GM21717 (cell line): ENCODE measurements around the gene AGPAT2.
"Not testable (repeated sequence)": the region's sequence is repeated elsewhere in the genome, so short reads cannot be mapped to it uniquely, and the experiment has no call there.

Experiments
- ATAC-seq: cut with Tn5 transposase; IDR thresholded peaks from one replicate; pipeline ENCODE4 v1.9.1; 2021; ENCODE audit warnings: mild to moderate bottlenecking, moderate library complexity; ENCODE audit not compliant: unreplicated experiment

Gene AGPAT2

DNA sequence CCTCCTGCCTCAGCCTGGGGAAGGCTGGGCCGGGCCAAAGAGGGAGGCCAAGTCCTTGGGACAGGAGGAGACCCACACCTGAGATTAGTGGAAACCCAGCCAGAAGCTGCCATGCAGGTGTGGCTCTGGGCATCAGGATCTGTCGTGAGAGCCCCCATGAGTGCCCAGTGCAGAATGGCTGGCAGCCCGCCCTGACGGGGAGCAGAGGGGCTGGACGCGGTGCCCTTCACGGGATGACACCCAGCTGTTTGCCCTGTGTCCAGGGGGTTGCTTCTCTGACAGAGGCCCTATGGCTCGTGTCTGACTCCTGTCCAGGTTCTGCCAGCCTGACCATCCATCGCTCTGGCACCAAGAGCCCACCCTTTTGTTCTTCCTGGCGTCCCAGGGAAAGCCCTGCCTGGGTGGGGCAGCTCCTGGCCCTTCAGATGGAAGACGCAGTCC lies 33.7 kb upstream of the AGPAT2 start:
- ATAC-seq, result no peak

- no peak for ATAC-seq
Measured at GRCh38 chr9:136720251-136720897, 33.1 kb upstream of the AGPAT2 start.

- no peak for ATAC-seq
Measured at GRCh38 chr9:136719195-136719880, 32.1 kb upstream of the AGPAT2 start.

- ATAC-seq, result no peak
Measured at GRCh38 chr9:136718345-136719194, 31.3 kb upstream of the AGPAT2 start.

DNA sequence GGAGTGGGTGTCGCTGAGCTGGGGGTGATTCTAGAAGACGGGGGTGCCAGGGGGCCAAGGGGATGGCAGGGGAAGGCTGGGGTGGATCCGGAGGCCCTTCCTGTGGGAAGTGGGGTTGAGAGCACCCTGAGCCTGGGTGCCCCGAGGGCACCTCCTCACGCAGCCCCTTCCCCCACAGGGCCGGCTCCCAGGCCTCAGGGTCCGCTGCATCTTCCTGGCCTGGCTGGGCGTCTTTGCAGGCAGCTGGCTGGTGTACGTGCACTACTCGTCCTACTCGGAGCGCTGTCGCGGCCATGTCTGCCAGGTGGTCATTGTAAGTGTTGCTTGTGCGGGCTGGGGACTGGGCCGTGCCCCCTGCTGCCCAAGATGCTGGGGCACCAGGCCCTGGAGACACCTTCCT lies 30.1 kb upstream of the AGPAT2 start:
- ATAC-seq, result no peak

DNA sequence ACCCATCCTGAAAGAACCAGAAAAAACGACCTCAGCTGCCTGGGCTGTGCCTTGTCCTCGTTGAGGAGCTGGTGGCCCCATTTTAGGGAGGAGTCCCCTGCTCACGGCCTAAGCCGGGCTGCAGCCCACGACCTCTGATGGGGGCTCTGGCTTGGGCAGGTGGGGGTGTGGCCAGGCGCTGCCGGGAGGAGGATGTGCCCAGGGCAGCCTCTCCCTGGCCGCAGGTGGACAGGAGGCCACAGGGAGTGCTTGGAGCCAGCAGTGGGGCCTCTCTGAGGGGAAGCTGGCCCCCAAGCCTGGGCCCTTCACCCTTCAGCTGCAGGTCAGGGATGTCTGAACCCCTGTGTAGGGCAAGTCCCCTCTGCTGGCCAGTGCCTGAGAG lies 27.6 kb upstream of the AGPAT2 start:
- ATAC-seq, result no peak

DNA sequence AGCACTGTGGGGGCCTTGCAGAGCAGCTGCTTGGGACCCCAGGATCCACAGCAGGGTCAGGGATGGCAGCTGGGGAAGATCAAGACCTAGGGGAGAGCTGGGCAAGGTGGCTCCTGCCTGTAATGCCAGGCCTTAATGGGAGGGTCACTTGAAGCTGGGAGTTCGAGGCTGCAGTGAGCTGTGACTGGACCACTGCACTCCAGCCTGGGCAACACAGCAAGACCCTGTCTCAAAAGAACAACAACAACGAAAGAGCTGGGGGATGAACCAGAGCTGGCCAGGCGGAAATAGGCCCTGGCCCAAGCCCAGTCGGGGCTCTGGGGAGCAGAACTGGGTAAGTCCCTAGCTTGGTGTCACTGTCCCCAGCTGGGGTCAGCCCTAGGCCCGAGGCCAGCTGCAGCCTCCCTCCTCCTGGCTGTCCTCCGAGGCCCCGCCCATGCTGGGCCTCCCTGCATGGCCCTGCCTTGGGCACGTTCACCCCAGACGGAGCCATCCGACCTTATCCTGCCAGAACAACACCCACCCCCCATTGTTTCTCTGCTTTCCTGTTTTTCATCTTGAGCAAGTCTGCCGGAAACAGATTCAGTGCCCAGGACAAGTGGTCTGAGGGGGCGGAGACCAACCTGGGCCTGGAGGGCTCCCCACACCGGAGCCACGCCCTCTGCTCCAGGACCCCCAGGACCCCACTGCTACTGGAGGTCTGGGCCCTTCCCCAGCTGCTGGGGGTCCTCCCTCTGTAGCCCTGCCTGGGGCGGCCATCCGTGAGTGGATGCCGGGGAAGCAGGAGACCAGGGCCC lies 27.0 kb upstream of the AGPAT2 start:
- no peak for ATAC-seq

- ATAC-seq, result no peak
Measured at GRCh38 chr9:136713550-136713949, 26.3 kb upstream of the AGPAT2 start.

GRCh38 chr9:136712690-136713544 lies 25.7 kb upstream of the AGPAT2 start:
- ATAC-seq, result no peak

DNA sequence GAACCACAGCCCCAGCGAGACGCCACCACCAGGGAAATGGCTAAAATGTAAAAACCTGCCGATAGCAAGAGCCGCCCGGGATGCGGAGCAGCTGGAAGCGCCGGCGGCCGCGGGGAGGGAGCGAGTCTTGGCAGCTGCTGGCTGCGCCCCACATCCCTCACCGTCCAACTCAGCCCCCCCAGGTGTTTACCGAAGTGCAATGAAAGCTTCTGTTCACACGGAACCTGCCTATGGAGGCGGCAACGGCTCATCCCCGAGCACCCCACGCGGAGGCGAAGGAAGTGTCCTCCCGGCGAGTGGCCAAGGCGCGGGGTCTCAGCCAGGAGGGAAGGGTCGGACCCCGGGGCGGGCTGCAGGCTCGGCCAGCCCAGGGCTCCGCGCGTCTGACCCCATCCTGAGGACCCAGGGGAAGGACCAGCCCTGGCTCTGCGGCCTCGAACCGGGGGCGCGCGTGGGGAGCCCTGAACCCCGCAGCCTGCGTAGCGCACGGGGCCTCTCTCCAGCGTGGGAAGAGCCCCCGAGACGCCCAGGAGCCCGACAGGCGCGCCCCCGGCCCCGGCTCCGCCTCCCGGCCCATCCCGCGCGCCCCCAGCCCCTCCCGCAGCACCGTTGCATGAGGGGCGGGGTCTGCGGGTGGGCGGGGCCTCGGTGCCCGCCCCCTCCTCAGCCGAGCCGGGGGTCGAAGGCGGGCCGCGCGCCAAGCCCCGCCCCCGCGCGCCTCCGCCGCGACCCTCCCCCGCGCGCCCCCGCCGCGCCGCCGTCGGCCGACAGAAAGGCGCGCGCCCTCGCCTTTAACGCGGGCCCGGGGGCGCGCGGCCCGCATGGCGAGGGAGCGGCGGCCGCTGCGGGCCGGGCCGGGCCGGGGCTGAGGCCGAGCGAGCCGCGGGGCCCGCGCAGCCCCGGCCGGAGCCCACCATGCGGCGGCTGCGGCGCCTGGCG lies 24.8 kb upstream of the AGPAT2 start, which contains the start of gene DIPK1B:
TSS of gene DIPK1B (plus strand) at position 822 of the 939 bp plus-strand sequence. CDS start at position 916, 94 bp downstream.
- no peak for ATAC-seq

GRCh38 chr9:136711219-136711648 lies 24.0 kb upstream of the AGPAT2 start:
- not testable (repeated sequence) for ATAC-seq

GRCh38 chr9:136710543-136710942 lies 23.3 kb upstream of the AGPAT2 start:
- ATAC-seq, result no peak

DNA sequence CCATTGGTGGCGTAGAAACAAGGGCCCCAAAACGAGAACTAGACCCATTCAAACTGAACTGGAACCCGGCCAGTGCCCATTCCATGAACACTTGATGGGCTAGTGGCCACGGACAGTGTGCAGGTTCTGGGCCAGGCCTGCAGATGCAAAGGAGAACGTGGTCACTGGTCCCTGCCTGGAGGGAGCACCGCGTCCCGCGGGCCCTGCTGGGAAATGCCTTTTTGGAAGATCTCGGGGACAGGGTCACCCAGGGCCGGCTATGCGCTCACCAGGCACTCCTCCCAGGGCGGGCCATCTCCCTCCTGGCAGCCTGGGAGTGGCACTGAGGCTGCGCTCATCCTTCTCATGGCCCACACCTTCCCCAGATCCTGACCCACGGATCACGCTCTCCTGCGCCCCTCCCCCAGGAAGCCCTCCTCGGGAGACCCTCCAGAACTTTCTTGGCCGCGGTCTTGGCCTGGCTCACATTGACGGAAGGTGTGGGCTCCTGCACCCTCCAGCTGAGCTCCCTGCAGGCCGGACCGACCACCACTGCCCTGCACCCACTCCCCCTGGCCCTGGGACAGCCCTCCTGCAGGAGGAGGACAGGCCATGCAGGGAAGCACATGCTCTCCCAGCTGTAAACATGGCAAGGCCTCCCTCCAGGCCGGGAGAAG lies 22.3 kb upstream of the AGPAT2 start:
- no peak for ATAC-seq

DNA sequence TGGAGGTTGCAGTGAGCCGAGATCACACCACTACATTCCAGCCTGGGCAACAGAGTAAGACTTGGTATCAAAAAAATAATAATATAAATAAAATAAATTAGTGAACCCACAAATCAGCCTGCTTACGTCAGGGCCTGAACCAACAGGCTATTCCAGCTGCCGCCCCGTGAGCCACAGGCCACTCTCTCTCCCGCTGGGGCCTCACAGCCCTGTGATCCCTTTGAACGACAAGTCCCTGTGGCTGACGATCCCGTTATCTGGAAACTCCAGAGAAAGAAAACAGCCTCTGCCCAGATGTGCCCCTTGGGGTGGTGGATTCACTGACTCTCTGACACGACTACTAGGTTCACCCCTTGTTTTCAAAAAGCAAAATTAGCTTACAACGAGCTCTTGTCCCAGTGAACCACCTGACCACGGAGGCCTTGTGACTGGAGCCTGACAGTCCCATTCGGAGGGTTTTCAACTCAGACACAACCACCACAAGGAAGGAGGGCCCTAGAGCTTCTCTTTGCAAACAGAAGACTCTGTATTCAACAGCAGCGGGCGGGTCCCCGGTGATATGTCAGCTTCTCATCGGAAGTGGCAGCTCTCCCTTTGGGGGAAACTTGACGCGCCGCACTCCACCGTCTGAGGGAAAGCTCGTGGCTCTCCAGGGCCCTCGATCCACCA lies 20.7 kb upstream of the AGPAT2 start:
- no peak for ATAC-seq

DNA sequence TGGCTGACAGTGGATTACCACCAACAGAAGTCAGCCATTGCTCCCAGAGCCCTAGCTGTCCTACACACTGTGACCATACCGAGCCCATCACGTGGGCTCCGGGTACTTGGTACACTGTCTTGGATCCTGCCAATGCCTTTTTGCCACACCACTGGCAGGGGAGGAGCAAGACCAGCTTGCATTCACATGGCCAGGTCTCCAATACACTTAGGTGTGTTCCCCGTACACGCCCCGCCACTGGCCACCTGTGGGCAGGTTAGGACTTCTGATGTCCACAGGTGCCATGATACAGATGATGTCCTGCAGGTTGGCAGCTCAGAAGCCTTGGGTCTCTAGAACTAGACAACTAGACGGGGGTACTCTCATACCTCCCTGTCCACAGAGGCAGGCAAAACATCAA lies 19.8 kb upstream of the AGPAT2 start:
- ATAC-seq, result no peak

DNA sequence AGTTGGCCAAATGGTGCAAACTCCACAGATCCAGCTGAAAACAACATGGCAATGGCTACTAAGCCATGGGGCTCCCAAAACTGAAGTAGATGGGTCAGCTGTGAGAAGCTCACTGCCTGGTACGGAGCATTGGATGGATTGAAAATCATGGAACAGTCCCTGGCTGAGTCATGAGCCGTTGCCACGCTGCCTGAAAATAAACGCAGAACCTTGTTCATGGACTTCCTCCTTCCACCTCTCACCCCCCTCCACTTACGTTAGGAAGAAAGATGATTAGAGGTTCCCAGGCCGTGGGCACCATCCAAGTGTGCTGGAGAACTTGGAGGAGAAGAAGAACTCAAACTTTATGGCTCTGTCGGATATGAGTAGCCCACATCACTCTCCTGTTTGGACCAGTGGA lies 18.3 kb upstream of the AGPAT2 start:
- ATAC-seq, result no peak

GRCh38 chr9:136704741-136705140 lies 17.5 kb upstream of the AGPAT2 start:
- not testable (repeated sequence) for ATAC-seq
